Spleen (tissue), 11 donors: ENCODE results near the gene FOXP1. TPM values are rescaled to one million over a fixed set of nuclear protein-coding genes. Genes with fewer than 3 reads are reported as not detected.

Experiments used
- DNase-seq: peaks from one replicate; pipeline ENCODE4 v3.0.0-alpha.2; 2020
- H3K27ac ChIP-seq, 8 donors: fragments of 200-600 bp; sonication (generic) in 7 of 8; 1 replicate in 4 of 8; 2 replicates in 4 of 8; pipeline versions ENCODE4 v1.5.0 to v1.8.0; 2016 to 2021; ENCODE audit warnings: inconsistent platforms in 4 of 8, mild to moderate bottlenecking in 4 of 8, moderate library complexity in 1 of 8
- H3K27me3 ChIP-seq, 7 donors: fragments of 200-600 bp; sonication (generic) in 6 of 7; replicated peaks in 1 of 7; 1 replicate in 4 of 7; 2 replicates in 3 of 7; pipeline versions ENCODE4 v1.5.0 to v1.8.0; 2016 to 2021; ENCODE audit warnings: inconsistent platforms in 3 of 7, mild to moderate bottlenecking in 1 of 7
- H3K36me3 ChIP-seq, 6 donors: fragments of 200-600 bp; sonication (generic) in 5 of 6; 1 replicate in 4 of 6; 2 replicates in 2 of 6; pipeline versions ENCODE4 v1.5.0 to v1.8.0; 2016 to 2021; ENCODE audit warnings: inconsistent platforms in 2 of 6
- H3K4me1 ChIP-seq, 6 donors: fragments of 200-600 bp; sonication (generic) in 5 of 6; 1 replicate in 3 of 6; 2 replicates in 3 of 6; pipeline versions ENCODE4 v1.5.0 to v1.8.0; 2016 to 2021; ENCODE audit warnings: inconsistent platforms in 3 of 6
- H3K4me3 ChIP-seq, 8 donors: fragments of 200-600 bp; sonication (generic) in 7 of 8; 1 replicate in 4 of 8; 2 replicates in 4 of 8; pipeline versions ENCODE4 v1.5.0 to v1.8.0; 2016 to 2021; ENCODE audit warnings: inconsistent platforms in 4 of 8, mild to moderate bottlenecking in 4 of 8, moderate library complexity in 2 of 8
- H3K9me3 ChIP-seq, 8 donors: fragments of 200-600 bp; sonication (generic) in 7 of 8; 1 replicate in 4 of 8; 2 replicates in 4 of 8; pipeline versions ENCODE4 v1.5.0 to v1.8.0; 2016 to 2021; ENCODE audit warnings: inconsistent platforms in 4 of 8
- POLR2A ChIP-seq, 3 donors: fragments of 450-650 bp; IDR thresholded peaks; one replicate each; pipeline ENCODE4 v1.5.1; 2017; ENCODE audit warnings: antibody characterized with exemption in 3 of 3, mild to moderate bottlenecking in 1 of 3
- POLR2AphosphoS5 ChIP-seq, 3 donors: sonication (generic); formaldehyde crosslinking; IDR thresholded peaks; one replicate each; pipeline ENCODE4 v1.5.1; 2017; ENCODE audit warnings: antibody characterized with exemption in 3 of 3
- WGBS, 5 donors: extraction: QIAGEN DNeasy Blood & Tissue Kit in 3 of 5; methylation state at CpG; one replicate each; pipeline versions ENCODE4 v1.1.5 to v1.1.7; 2013 to 2018; 5-methylcytosine and 5-hydroxymethylcytosine counted together
- intact Hi-C: fragments of 100-400 bp; cut with DNase I; formaldehyde crosslinking; loops from one replicate; pipeline ENCODE4 v1.15.0; 2023; ENCODE audit warnings: low total_unique reads
- polyA plus RNA-seq, 3 donors: library from polyadenylated mRNA; stranded (reverse); fragments of 200-250 nt; gene quantifications; one replicate each; pipeline ENCODE4 v1.2.1, GENCODE V29; 2013
- total RNA-seq, 7 donors: library from RNA; depleted of rRNA in 3 of 7; stranded (reverse); fragments of >200 nt in 3 of 7; fragmentation: NEBNext Ultra II Directional in 4 of 7; extraction: Animal tissue kit (Norgen Biotek cat#: 25700) in 4 of 7; gene quantifications; one replicate each; pipeline versions ENCODE4 v1.1.0 to v1.2.1, GENCODE V29; 2016 to 2021
- TF ChIP-seq, protein P1 (sequence below), 11 experiments: fragments of 200-600 bp in 7 of 11; fragments of 450-650 bp in 4 of 11; sonication (generic) in 4 of 11; IDR thresholded peaks in 8 of 11; conservative IDR thresholded peaks in 3 of 11; 1 replicate in 7 of 11; 2 replicates in 4 of 11; pipeline versions ENCODE4 v1.4.0 to v1.8.0; 2016 to 2021; ENCODE audit warnings: antibody characterized with exemption in 11 of 11, inconsistent platforms in 4 of 11, mild to moderate bottlenecking in 1 of 11
- donor health status: healthy with polysubstance abuse.
- donor health status: DM: no; HTN: no; CAD: no; lungs with moderate emphysema.
- donor health status: DM: no; HTN: no; CAD: no.
- donor health status: Bipolar disorder and iron deficiency.
- donor health status: healthy.
- donor health status: DM: no; HTN: no; CAD: no.
- donor health status: DM: yes; HTN: yes; CAD: no.

FOXP1 gene
- total and polyA plus RNA-seq, 10 donors: 11.1 to 202 (median 153) TPM

DNA sequence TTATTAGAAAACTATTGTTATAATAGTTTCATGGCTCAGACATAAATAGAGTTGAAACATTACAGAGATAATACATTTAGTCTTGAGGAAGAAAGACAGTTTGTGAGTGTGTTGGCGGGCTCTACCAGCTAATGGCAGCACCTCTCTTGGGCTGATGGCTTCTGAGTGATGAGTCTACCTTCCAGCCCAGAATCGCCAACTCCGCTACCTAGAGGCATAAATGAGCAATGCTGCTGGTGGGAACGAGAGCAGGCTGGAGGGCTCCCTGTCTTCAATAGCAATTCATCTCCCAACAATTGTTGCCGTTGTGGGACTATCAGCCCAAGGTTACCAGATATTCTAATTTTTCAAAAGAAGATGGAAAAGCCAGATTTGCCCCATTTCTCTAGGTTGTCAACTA lies 388.7 kb downstream of the FOXP1 start:
- no peaks in the 10 kb centered on the region for H3K27me3 ChIP-seq
- no peaks in the 10 kb centered on the region for H3K9me3 ChIP-seq
- intact Hi-C loops: no loop called here
- no peak for TF ChIP-seq POLR2AphosphoS5 (IDR thresholded peaks at IDR 0.05)
- TF ChIP-seq POLR2A (IDR thresholded peaks at IDR 0.05): no peak
- TF ChIP-seq, protein P1, sequence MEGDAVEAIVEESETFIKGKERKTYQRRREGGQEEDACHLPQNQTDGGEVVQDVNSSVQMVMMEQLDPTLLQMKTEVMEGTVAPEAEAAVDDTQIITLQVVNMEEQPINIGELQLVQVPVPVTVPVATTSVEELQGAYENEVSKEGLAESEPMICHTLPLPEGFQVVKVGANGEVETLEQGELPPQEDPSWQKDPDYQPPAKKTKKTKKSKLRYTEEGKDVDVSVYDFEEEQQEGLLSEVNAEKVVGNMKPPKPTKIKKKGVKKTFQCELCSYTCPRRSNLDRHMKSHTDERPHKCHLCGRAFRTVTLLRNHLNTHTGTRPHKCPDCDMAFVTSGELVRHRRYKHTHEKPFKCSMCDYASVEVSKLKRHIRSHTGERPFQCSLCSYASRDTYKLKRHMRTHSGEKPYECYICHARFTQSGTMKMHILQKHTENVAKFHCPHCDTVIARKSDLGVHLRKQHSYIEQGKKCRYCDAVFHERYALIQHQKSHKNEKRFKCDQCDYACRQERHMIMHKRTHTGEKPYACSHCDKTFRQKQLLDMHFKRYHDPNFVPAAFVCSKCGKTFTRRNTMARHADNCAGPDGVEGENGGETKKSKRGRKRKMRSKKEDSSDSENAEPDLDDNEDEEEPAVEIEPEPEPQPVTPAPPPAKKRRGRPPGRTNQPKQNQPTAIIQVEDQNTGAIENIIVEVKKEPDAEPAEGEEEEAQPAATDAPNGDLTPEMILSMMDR (IDR thresholded peaks at IDR 0.05 in 8 of 11, conservative IDR thresholded peaks at IDR 0.05 in 3 of 11): no peak
- 92 to 98% (median 97%) methylated on average over 5 of the region's 5 CpGs for WGBS, 5 donors
- no peak overlapping the region for H3K4me3 ChIP-seq
- no peak for DNase-seq
- no peak overlapping the region for H3K27ac ChIP-seq
- peaks cover 0 to 37% (median 5%) of the 10 kb centered on the region in 6 donors for H3K36me3 ChIP-seq
- H3K4me1 ChIP-seq: peaks cover 0 to 5% (median 0%) of the 10 kb centered on the region in 6 donors

DNA sequence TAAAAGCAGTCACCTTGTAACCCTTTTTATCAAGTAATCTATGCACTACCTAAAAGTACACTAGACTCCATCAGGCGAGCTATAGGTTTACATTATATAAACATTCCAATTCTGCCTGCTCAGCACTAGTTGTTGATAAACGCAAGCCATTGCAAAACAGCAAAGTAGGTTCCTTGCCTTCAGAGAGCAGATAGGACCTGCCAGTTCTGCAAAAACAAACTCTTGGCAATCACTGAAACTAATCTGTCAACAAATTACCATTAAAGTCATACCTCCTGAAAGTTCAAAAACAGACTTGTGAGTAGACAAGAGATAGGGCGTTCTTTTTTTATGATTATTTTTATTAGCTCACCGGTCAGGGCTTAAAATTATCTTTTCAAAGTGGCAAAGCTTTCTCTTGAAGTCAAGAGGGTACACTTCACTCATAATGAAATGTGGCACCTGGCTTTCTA lies 392.5 kb downstream of the FOXP1 start:
- Histone ChIP-seq H3K9me3 (no peaks in the 10 kb centered on the region), H3K4me3 (no peak overlapping the region), H3K4me1 (peaks cover 0 to 17% (median 3%) of the 10 kb centered on the region in 6 donors), H3K36me3 (peaks cover 0 to 15% (median 4%) of the 10 kb centered on the region in 6 donors), H3K27me3 (no peaks in the 10 kb centered on the region), H3K27ac (no peak overlapping the region)
- WGBS, 5 donors: 78 to 91% (median 87%) methylated on average over 4 of the region's 4 CpGs
- no peak for DNase-seq
- TF ChIP-seq, protein P1 (IDR thresholded peaks at IDR 0.05 in 8 of 11, conservative IDR thresholded peaks at IDR 0.05 in 3 of 11): no peak
- TF ChIP-seq POLR2AphosphoS5 (IDR thresholded peaks at IDR 0.05): no peak
- TF ChIP-seq POLR2A (IDR thresholded peaks at IDR 0.05): no peak
- intact Hi-C loops: no loop called here

DNA sequence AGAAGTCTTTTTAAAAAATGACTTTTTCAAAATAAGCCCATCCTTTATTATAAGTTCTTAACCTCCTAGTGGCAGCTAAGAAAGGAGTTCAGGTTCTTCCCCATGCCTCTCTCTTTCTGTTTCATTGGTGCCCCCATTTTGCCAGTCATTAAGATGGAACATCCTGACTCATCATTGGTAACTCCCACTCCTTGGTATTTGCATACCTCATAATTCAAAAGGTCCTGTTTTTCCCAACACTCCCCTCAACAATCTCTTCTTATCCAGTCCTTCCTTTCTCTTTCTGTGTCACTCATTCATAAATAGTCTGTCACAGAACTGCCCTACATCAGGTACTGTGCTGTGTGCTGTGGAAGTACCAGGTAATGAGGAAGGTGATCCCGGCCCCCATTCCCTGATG lies 394.0 kb downstream of the FOXP1 start:
- Histone ChIP-seq H3K36me3 (peaks cover 0 to 4% (median 0%) of the 10 kb centered on the region in 6 donors), H3K4me3 (no peak overlapping the region), H3K4me1 (peaks cover 0 to 17% (median 3%) of the 10 kb centered on the region in 6 donors), H3K9me3 (no peaks in the 10 kb centered on the region), H3K27me3 (no peaks in the 10 kb centered on the region), H3K27ac (no peak overlapping the region)
- TF ChIP-seq, protein P1 (IDR thresholded peaks at IDR 0.05 in 8 of 11, conservative IDR thresholded peaks at IDR 0.05 in 3 of 11): no peak
- TF ChIP-seq POLR2A (IDR thresholded peaks at IDR 0.05) (no peak), POLR2AphosphoS5 (IDR thresholded peaks at IDR 0.05) (no peak)
- no peak for DNase-seq
- intact Hi-C loops: no loop called here
- WGBS, 5 donors: 88 to 96% (median 94%) methylated on average over 1 of the region's 1 CpG

DNA sequence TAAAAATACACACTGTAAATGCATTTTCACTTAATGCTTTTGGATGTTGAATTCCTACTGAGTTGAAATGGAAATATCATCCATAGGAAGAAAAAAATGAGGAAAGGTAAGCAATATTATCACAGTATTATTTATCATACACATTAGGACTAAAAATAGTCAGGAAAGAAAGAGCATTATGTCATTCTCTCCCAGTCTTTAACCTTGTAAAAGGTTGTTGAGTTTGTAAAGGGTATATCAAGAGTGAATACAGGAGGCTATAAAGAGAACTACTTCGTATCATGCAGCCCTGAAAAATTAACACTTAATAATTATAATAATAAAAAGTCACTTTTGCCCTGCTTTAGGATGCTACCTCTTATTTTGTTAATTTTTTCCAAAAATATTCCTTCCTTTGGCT lies 395.8 kb downstream of the FOXP1 start:
- intact Hi-C loops: no loop called here
- TF ChIP-seq, protein P1 (IDR thresholded peaks at IDR 0.05 in 8 of 11, conservative IDR thresholded peaks at IDR 0.05 in 3 of 11): no peak
- no peak for TF ChIP-seq POLR2AphosphoS5 (IDR thresholded peaks at IDR 0.05)

More for the DNA sequence above, 395.8 kb downstream of the FOXP1 start:
- no peaks in the 10 kb centered on the region for H3K9me3 ChIP-seq
- H3K36me3 ChIP-seq: peaks cover 0 to 7% (median 0%) of the 10 kb centered on the region in 6 donors
- no peak overlapping the region for H3K4me3 ChIP-seq
- no peak for DNase-seq
- no peak overlapping the region for H3K27ac ChIP-seq
- H3K27me3 ChIP-seq: no peaks in the 10 kb centered on the region
- H3K4me1 ChIP-seq: peaks cover 0 to 22% (median 3%) of the 10 kb centered on the region in 6 donors
- WGBS, 5 donors: 92 to 100% (median 96%) methylated on average over 1 of the region's 1 CpG
